Left colon (tissue), 2 donors: ENCODE results near the gene PRSS8. TPM values are rescaled to one million over a fixed set of nuclear protein-coding genes. Genes with fewer than 3 reads are reported as not detected.
"Not testable (repeated sequence)": the region's sequence is repeated elsewhere in the genome, so short reads cannot be mapped to it uniquely, and the experiment has no call there.

ENCODE experiments used
- ATAC-seq: fragments of 200-7000 bp; cut with Tn5 transposase; one replicate; pipeline ENCODE4 v1.9.1; 2020; ENCODE audit warnings: mild to moderate bottlenecking, moderate library complexity
- DNase-seq, 2 donors: peaks; one replicate each; pipeline ENCODE4 v3.0.0-alpha.2; 2020
- intact Hi-C, 2 donors: fragments of 100-400 bp; cut with DNase I in 1 of 2; cut with micrococcal nuclease in 1 of 2; formaldehyde crosslinking; loops; one replicate each; pipeline versions ENCODE4 v1.11.2 to v1.14.0; 2022; cut with DNase I, micrococcal nuclease
- total RNA-seq, 2 donors: library from RNA; stranded (reverse); fragmentation: NEBNext Ultra II Directional; extraction: Animal tissue kit (Norgen Biotek cat#: 25700); gene quantifications; one replicate each; pipeline ENCODE4 v1.2.1, GENCODE V29; 2021
- donor health status: DM: no; HTN: no; CAD: no.
- donor health status: DM: yes; HTN: yes; CAD: no.

PRSS8 gene
- total RNA-seq, 2 donors from 2014 or later, result 409 to 428 TPM

- intact Hi-C loops, result no loop called here
- DNase-seq, result no peak
- no peak for ATAC-seq
These were observed 23.6 kb downstream of the PRSS8 start for GRCh38 chr16:31111881-31112466.

DNA sequence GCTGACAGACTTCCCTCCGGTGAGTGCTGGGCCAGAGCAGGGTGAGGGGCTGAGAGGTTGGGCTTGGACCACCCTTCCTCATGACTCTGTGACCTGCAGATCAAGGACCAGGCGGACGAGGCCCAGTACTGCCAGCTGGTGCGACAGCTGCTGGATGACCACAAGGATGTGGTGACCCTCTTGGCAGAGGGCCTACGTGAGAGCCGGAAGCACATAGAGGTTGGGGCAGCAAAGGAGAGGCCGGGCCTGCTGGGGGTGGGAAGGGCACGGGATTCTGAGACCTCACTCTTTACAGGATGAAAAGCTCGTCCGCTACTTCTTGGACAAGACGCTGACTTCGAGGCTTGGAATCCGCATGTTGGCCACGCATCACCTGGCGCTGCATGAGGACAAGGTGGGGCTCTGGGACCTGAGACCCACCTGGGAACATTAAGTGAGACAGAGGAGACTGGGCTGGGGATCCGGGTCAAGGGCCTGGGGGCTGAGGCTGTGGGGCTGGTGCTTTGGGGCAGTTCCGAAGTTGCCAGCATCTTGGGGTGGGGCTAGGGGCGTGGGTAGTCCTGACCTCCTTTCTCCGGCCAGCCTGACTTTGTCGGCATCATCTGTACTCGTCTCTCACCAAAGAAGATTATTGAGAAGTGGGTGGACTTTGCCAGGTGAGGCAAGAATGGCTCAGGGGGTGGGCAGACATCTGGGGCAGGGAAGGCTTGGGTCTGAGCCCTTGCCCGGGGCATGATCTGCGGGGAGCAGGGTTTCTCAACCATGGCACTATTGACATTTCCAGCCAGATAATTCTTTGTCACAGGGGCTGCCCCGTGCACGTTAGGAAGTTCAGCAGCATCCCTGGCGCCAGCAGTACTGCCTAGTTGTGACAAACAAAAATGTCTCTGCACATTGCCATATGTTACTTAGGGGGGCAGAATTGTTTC lies 25.2 kb downstream of the PRSS8 start:
- intact Hi-C loops, result no loop called here
- ATAC-seq, result no peak
- no peak for DNase-seq

DNA sequence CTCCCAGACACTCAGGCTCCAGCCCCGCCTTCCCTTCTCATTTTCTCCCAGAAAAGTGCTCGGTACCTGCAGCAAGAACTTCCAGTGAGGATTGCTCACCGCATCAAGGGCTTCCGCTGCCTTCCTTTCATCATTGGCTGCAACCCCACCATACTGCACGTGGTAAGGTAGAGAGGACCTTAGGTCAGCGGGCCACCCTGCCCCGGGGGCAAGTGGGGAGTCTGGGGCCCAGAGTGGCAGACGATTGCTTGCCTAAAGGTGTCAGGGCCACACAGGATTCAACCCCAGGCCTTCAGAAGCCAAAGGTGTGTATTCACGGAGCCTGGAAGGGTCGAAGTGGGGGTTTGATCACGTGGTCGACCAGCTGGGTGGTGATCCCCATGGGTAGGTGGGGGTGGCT lies 25.9 kb downstream of the PRSS8 start:
- DNase-seq, result no peak
- intact Hi-C loops, result no loop called here
- no peak for ATAC-seq

DNA sequence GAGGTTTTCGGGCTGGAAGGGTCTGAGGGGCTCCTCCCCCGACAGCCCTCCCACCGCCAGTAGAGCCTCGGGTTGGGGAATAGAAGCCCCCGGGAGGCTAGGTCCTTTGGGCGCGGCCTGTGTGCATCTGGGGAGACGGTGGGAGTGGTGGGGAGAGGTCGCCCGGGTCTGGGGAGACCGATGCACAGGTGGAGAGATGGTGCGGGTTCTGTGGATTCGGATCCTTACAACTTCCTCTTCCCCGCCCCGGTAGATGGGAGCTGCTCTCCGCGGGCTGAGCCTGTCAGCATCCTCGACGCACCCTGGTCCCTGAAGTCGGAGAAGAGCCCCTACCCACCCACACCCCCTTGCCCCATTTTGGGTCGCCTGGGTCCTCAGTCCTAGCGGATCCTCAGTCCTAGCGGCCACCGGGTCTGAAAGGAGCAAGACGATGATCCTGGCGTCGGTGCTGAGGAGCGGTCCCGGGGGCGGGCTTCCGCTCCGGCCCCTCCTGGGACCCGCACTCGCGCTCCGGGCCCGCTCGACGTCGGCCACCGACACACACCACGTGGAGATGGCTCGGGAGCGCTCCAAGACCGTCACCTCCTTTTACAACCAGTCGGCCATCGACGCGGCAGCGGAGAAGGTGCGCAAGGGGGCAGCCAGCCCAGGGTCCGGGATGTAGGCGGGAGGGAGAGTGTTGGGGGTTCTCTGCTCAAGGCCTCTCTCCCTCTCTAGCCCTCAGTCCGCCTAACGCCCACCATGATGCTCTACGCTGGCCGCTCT lies 26.6 kb downstream of the PRSS8 start:
- ATAC-seq (peak; percentile 12), DNase-seq (no peak)
- intact Hi-C loops, result no loop called here

DNA sequence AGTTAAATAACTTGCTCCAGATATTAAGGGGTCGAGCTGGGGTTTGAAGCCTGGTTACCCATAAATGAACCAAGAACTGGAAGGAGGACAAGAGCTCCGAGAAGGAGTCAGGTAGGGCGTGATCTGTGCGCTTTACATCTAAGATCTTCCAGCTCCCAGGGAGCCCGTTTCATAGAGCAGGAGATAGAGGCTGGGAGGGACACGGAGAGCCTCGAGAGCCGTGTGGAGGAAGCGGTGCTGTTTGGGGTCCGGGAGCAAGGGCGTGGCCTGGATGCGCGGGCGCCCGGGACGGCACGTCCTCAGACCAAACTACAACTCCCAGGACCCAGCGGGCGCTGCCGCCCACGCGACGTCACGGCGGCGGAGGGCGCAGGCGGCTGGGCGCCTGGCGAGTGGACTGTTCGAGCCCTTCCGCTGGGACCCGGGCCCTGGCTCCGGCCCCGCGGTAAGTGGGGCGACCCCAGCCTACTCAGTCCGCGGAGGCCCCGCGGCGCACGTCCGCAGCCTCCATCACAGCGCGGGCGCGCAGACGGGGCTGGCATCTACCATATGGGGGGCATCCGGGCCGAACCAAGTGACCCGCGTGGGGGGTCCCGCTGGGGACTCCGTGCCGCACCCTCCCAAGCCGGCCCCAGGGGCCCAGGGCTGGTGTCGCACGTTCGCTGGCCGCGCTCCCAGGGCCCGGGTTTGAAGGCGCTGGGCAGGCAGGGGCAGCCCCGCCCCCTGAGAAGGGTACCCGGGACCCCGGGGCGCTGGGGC lies 27.3 kb downstream of the PRSS8 start, which contains the start of gene BCKDK:
TSS of gene BCKDK (plus strand) at position 352 of the 759 bp plus-strand sequence. CDS start 838 bp downstream, outside the sequence.
- DNase-seq (peak; percentile 74 to 79), ATAC-seq (peak; percentile 82)
- intact Hi-C loops, result no loop called here

- ATAC-seq, result no peak
- DNase-seq, result no peak
- intact Hi-C loops, result no loop called here
These were observed 28.1 kb downstream of the PRSS8 start for GRCh38 chr16:31107465-31107867.

DNA sequence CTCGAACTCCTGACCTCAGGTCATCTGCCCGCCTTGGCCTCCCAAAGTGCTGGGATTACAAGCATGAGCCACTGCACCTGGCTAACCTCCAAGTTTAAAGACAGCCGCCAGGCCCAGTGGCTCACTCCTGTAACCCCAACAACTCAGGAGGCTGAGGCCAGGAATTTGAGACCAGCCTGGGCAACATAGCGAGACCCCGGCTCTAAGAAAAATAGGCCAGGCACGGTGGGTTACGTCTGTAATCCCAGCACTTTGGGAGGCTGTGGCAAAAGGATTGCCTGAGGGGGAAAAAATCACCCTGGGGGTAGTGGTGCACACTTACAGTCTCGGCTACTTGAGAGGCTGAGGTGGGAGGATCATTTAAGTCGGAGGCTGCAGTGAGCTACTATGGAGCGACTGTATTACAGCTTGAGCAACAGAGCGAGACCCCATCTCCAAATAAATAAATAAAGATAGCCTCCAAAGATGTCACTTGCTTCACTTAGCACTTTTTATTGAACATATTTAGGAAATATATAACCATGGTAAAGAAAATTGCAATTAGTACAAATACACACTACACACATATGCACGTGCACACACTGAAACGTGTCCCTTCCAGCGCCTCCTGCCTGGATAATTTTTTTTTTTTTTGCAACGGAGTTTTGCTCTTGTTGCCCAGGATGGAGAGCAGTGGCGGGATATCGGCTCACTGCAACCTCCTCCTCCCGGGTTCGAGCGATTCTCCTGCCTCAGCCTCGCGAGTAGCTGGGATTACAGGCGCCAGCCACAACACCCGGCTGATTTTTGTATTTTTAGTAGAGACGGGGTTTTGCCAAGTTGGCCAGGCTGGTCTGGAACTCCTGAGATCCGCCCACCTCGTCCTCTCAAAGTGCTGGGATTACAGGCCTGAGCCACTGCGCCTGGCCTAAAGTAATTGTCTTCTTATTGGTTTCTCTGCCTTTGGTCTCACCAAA lies 28.7 kb downstream of the PRSS8 start:
- DNase-seq, result no peak
- no peak for ATAC-seq
- intact Hi-C loops, result no loop called here

GRCh38 chr16:31105677-31106213 lies 29.8 kb downstream of the PRSS8 start:
- DNase-seq, result peak; percentile 86 to 87
- ATAC-seq, result peak; percentile 77
- intact Hi-C loops, result no loop called here

GRCh38 chr16:31100876-31101641 lies 34.5 kb downstream of the PRSS8 start:
- intact Hi-C loops, ATAC-seq, DNase-seq: not testable (repeated sequence)

- DNase-seq (no peak), ATAC-seq (no peak)
- intact Hi-C loops, result no loop called here
These were observed 35.5 kb downstream of the PRSS8 start for GRCh38 chr16:31099860-31100638.

DNA sequence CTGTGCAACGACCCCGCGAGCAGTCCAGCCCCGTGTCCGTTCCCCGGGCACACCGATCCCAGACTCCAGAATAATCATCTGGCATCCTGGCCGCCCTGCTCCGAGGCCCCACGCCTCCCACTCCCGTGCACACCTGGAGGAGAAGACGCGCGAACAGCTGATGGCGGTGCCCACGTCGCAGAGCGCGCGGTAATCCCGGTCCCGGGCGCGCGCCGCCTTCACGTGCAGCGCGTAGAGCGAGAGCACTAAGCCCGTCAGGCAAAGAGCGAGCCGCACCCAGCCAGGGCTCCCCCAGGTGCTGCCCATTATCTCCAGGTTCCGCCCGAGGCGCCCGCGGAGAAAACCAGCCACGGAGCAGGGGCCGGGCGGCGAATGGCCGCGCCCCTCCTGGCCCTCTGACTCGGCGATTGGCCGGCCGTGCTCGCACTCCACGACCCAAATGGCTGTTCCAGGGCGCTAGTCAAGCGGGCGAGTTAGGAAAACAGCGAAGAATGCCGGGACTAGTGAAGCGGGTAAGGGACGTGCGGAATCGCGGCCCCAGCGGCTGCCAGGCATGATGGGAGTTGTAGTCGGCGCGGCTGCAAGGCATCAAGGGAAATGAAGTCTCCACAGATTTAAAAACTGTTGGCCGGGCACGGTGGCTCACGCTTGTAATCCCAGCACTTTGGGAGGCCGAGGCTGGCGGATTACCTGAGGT lies 41.0 kb downstream of the PRSS8 start, which contains the start of gene VKORC1:
TSS of gene VKORC1 (minus strand) at position 374 of the 697 bp plus-strand sequence. CDS start at position 306, 68 bp downstream.
- DNase-seq, result peak; percentile 94 to 96
- ATAC-seq, result peak; percentile 92
- intact Hi-C loops, result no loop called here

GRCh38 chr16:31094088-31094423 lies 41.5 kb downstream of the PRSS8 start:
- intact Hi-C loops, result no loop called here
- ATAC-seq, result peak; percentile 10

GRCh38 chr16:31093132-31093703 lies 42.3 kb downstream of the PRSS8 start:
- intact Hi-C loops, result no loop called here
- ATAC-seq, result no peak
- no peak for DNase-seq

More at GRCh38 chr16:31094088-31094423, 41.5 kb downstream of the PRSS8 start:
- DNase-seq, result no peak

DNA sequence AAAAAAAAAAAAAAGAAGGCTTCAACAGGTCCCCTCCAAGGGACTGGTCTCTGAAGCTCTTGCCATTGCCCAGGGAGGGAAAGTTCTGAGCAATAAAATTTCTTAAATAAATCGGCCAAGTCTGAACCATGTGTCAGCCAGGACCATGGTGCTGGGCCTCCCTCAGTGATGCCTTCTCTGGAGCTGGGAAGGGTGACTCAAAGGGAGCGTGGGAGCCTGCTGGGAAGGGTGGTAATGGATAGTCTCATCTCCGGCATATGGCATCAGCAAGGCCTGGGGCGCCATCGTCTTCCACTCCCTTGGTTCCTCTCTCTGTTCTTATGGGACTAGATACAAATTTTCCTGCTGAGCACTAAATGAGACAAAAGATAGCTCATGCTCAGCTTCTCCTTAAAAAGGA lies 43.2 kb downstream of the PRSS8 start:
- DNase-seq (no peak), ATAC-seq (no peak)
- intact Hi-C loops, result no loop called here

- intact Hi-C loops, result no loop called here
- ATAC-seq (no peak), DNase-seq (no peak)
These were observed 45.0 kb downstream of the PRSS8 start for GRCh38 chr16:31090540-31090939.
